HG03520 (cell line): ENCODE measurements around the gene MARCHF5.

Experiments
- ATAC-seq: cut with Tn5 transposase; IDR thresholded peaks from one replicate; pipeline ENCODE4 v1.9.1; 2021; ENCODE audit warnings: mild to moderate bottlenecking, moderate library complexity; ENCODE audit not compliant: unreplicated experiment

The MARCHF5 gene, protein sequence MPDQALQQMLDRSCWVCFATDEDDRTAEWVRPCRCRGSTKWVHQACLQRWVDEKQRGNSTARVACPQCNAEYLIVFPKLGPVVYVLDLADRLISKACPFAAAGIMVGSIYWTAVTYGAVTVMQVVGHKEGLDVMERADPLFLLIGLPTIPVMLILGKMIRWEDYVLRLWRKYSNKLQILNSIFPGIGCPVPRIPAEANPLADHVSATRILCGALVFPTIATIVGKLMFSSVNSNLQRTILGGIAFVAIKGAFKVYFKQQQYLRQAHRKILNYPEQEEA

DNA sequence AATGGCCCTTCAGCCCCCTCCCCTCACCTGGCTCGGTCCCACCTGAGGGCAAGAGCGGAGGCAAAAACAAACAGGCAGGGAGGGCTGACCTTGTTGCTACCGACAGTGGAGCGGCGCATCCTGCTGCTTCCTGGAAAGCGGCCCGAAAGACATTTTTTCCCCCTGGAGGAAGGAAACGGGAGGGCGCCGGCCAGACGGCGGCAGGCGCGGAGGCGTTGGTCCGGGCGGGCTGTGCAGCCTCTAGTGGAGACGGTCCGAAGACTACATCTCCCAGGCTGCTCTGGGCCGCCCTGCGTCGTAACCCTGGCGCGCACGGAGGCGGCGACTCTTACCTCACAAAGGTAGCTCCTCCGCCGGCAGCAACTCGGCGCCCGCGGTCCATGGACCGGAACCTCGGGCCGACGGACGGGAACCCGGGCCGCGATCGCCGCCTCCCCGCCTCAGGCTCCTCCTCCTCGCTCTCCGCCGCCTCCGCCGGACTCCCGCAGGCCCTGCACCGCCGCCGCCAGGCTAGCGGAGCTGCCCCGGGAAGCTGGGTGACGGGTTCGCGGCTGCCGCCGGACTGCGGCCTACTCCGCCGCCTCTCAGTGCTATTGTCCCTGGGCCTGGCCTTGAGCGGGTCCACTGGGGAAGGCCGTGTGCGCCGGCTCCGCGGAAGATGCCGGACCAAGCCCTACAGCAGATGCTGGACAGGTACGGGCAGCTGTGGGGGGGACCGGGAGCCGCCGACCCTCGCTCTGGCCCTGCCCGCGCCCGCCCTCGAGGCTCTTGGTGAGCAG is at the start of gene MARCHF5, which contains the start of gene CPEB3:
TSS of gene MARCHF5 (plus strand) at position 331 of the 779 bp plus-strand sequence. CDS start at position 659, 328 bp downstream.
TSS of gene CPEB3 (minus strand) at position 242 of the 779 bp plus-strand sequence. CDS start 50,728 bp downstream, outside the sequence.
- ATAC-seq = peak; percentile 96

DNA sequence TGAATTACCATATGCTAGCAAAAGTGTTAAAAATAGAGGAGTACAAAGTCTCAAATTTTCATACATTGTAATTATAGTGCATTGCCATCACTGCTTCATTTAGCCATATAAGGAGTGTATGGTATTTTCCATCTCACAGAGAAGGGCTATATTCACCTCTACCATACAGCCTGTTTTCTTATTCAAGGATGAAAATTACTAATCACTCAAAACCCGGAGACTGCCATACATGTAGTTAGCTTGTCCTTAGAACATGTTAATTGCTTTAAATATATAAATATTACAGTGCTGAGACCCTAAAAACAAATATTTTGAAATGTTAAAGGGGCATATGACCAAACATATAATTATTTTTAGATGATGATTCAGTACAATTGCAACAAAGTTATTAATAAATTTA is 49.5 kb upstream of the MARCHF5 start:
- no peak for ATAC-seq

DNA sequence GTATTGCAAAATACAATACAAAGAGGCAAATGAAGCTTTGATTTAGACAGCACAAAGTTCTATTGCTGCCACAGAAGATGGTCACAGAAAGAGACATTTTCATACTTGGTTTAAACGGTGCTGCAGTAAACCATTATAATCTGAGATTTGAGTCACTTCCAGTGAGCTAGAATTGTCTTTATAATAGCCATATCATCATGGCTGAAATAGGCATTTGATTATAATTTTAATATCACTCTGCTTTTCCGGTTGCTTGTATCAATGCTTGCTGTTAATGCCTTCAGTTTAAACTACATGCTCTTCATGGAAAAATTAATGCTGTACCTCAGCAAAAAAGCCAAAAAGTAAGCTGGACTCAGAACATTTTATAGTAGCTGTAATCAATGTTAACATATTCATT is 48.6 kb upstream of the MARCHF5 start:
- ATAC-seq = no peak

DNA sequence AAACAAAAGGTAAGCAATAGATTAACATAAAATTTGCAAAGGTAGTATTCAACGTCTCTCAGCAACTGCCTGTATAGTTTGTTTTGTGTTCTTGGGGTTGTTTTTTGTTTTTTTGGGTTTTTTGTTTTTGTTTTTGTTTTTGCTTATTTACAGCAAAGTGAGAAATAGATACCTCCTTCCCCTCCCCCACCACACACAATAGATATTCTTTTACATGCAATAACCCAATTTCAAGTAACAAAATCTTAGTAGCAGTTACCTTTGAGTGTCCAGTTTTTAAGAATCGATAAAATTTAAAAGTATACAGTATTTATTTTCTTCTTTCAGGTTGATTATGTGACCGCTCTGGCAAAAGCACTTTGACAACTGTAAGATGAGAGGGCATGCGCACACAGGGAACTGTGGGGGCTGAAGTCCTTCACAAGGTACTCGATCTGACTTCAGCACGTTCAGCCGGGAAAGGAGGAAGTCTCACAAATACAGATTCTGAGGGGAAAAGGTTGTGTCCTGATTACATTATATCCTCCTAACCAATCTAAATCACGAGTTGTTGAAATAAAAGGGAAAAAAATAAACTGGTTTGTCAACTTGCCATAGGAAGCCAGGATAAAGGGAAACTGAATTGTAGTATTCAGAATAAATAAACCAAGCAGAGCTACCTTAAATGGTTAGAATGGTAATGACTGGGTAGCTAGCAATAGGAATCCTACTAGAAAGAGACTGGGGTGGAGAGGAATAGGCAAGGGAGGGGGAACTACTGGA is 47.9 kb upstream of the MARCHF5 start:
- ATAC-seq = no peak

DNA sequence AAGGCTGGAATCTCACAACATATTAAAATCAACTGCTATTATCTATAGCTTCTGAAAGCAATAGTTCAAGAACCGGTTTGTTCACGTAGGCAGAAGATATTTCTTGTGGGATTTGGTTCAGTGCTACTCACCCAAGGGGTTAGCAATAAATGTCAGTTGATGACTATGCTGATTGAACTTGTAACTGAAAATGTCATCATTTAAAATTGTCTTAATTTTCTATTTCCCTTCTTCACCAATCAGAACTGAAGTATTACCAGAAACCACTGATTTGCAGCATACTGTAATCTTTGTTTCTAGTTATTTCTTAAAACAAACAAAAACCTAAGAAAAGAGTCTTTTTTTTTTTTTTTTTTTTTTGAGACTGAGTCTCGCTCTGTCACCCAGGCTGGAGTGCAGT is 46.2 kb upstream of the MARCHF5 start:
- no peak for ATAC-seq

- no peak for ATAC-seq
Measured at GRCh38 chr10:92248566-92248965, 42.4 kb upstream of the MARCHF5 start.

DNA sequence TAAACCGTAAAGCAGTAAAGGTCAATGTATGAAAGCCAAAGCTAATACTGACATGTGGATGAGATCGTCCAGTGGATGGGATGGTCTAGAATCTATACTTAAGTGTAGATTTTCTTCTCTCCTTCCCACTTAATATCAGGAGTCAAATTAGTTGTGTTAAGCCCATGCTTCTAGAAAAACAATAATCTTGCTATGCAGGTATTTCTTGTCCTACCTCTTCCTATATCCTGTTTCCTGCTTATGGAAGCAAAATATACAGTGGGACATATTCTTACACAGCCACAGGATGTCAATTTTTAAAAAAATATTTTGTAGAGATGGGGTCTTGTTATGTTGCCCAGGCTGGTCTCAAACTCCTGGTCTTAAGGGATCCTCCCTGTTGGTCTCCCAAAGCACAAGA is 27.6 kb upstream of the MARCHF5 start:
- no peak for ATAC-seq

DNA sequence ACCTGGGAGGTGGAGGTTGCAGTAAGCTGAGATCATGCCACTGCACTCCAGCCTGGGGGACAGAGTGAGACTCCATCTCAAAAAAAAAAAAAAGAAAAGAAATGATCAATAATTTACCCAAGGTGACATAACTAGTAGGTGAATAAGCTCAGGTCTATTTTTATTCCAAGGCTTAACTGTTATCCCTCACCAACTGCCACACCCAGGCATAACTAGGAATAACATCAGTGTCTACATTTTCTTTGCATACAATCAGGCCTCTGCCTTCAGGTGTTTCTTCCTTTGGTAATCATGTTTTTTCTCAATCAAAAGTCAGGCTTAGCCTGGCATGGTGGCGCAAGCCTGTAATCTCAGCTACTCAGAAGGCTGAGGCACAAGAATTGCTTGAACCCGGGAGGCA is 26.7 kb upstream of the MARCHF5 start:
- no peak for ATAC-seq

- no peak for ATAC-seq
Measured at GRCh38 chr10:92265687-92266258, 25.2 kb upstream of the MARCHF5 start.

- ATAC-seq = no peak
Measured at GRCh38 chr10:92267343-92267742, 23.6 kb upstream of the MARCHF5 start.

DNA sequence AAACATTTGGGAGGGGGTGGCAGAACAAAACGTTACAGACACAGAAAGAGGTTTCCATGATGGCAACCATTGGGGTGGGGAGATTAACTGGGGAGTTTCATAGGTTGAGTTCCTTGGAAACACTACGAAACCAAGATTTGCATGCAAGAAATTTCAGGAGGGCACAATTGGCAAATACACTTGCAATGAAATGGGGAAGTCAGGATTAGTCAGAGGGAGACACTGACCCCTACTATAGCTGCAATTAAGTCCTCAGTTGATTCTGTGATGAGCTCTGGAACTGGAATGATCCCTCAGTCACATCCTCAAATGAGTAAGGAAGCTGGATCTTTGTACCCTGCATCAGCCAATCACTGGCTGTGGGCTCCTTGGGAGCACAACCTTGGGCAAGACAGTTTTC is 22.2 kb upstream of the MARCHF5 start:
- ATAC-seq = no peak

DNA sequence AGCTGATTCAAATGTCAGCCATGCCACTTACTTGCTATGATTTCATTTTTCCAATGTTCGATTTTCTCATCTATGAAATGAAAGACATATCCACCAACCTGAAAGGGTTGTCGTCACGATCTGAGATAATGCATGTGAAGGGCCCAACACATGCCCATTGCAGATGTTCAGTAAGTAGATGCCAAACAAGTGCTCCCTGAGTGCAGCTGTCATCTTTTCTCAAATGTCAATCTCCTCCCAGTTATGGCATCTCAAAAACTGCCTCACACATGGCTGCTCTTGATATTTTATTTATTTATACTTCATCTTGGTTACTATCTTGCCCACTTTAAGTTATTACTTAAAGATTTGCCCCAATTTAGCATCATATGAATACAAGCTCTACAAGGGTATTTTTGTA is 16.9 kb upstream of the MARCHF5 start:
- no peak for ATAC-seq

- no peak for ATAC-seq
Measured at GRCh38 chr10:92278996-92279696, 11.8 kb upstream of the MARCHF5 start.

DNA sequence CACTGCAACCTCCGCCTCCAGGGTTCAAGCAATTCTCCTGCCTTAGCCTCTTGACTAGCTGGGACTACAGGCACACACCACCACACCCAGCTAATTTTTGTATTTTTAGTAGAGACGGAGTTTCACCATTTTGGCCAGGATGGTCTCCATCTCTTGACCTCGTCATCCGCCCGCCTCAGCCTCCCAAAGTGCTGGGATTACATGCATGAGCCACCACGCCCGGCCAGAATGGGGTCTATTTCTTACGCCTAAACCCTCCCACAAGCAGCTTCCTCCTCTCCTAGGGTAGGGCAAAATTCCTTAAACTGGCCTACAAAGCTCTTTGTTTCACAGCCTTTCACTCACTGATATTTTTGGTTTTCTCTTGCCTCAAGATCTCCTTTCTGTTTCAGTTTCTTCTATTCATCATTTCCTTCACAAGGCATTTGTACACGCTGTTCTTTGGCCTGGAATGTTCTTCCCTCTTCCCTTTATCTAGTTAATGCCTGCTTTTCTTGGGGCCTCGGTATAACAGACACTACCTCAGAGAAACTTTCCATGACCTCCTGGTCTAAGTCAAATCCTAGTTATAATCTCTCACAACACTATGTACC is 6.8 kb upstream of the MARCHF5 start:
- no peak for ATAC-seq

DNA sequence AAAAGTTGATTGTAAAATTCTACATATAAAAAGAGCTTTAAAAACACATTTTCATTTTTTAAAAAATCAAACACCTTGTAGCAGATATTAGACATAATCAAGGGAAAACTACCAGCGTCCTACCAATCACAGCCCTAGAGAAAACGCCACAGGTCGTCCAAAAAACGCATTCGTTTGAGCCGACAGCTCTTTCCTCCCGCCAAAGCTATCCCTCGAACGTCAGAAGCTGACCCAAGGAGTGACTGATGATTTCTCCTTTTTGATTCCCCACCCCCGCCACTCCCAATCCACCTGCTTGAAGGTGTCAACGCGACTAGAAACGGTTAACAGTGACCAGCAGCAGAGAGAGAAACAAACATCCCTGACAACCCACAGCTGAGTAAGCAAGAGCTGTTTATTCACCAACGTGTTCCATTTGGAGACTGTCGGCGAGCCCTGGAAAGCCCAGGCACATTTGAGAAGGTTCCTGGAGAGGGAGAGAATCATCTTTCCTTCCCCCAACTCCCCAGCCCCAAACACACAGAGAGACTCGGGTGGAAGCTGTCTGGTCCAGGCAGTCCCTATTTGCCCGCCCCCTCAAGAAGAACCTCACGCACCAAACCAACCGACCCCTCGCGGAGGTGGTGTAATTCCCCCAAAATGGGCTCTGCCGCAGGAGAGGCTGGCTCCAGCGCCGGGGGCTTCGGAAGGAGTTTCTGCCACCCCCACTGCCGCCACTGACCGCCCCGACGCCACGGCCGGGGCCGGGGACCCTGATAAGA is 711 bp upstream of the MARCHF5 start:
- no peak for ATAC-seq

DNA sequence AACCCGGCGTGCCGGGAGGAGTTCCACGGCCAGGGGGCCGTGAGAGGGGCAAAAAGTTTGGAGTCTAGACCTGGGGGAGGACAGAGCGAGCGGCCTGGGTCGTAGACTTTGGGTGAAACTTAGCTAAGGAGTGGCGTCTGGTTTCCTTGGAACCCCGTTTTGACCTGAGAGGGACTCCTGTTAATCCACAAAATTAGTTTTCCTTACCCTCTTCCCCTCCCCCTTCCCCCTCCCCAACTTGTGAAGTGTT is 574 bp downstream of the MARCHF5 start:
- ATAC-seq = no peak

- ATAC-seq = no peak
Measured at GRCh38 chr10:92291921-92292845, 1.2 kb downstream of the MARCHF5 start.

DNA sequence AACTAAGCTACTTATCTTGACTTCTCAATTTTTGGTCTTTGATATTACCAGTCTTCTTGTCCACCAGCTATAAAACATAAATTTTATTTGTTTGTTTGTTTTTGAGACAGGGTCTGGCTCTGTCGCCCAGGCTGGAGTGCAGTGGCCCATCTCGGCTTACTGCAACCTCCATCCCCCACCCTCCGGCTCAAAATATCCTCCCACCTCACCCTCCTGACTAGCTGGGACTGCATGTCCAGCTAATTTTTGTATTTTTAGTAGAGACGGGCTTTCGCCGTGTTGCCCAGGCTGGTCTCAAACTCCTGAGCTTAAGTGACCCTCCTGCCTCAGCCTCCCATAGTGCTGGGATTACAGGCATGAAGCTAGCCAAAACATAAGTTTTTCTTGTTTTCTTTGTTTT is 7.5 kb downstream of the MARCHF5 start:
- ATAC-seq = no peak

GRCh38 chr10:92303096-92303495 is 12.1 kb downstream of the MARCHF5 start:
- ATAC-seq = no peak
